Measurements from ENCODE around the gene SRL.
"Not testable (repeated sequence)": the region's sequence is repeated elsewhere in the genome, so short reads cannot be mapped to it uniquely, and the experiment has no call there.

The SRL gene

DNA sequence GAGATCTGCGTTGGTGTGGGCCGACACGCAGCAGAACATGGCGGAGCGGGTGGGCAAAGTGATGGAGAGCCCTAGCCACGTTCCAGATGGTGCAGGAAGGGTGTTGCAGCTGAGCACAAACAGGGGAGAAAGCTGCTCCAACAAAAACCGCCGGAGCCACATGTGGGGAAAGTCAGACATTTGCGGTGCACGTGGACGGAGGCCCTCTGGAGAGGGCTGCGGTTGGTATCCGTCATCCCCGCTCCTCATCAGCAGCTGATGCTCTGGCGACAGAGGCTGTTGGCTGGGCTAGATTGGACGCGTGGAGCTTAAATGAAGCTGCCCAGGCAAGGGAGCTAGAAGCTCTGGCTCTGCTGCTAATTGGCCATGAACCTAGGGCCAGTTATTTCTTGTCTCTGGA is 82.2 kb downstream of the SRL start:
- DNase-seq (ENCODE audit: low read depth) = no peak

DNA sequence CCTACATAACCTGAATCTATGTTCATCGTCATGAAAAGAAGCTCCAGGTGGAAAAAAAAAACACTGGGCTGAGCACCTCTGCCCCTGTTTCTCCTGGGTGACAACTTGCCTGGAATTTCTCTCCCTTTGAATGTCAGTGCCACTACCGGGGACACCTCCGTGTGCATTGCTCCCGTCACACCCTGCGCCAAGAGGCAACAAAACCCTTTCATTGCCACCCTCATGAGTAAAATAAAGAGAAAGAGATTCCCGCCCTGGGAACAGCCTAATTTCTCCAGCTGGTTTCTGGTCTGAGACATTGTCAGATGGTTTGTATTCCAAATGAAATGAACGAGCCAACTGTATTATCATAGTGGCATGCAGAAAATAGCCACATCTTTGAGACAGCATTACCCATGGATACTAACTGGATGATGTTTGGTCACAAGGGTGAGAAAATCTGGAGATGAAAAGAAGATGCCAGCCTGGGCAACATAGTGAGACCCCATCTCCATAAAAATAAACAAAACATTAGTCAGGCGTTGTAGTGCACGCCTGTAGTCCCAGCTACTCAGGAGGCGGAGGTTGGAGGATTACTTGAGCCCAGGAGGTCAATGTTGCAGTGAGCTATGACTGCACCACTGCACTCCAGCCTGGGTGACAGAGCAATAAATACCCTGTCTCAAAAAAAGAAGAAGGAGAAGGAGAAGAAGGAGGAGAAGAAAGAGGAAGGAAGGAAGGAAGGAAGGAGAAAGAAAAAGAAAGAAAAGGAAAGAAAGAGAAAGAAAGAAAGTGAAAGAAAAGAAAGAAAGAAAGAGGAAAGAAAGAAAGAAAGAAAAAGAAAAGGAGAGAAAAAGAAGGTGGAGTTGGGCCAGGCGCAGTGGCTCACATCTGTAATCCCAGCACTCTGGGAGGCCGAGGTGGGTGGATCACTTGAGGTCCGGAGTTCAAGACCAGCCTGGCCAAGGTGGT is 83.5 kb downstream of the SRL start:
- no peak for DNase-seq (ENCODE audit: low read depth)

DNA sequence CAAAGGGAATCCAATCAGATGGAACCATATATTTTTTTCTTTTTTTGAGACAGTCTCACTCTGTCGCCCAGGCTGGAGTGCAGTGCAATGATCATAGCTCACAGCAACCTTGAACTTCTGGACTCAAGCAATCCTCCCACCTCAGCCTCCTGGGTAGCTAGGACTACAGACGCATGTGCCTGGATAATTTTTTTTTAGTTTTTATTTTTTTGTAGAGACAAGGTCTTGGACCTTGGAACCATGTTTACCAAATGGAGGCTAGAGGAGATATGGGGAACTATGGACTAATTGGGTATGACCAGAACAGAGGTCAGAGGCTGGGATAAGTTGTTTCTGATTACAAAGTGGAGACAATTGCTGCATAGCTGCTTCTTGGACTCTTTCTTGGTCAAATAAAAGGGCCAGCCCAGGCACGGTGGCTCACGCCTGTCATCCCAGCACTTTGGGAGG is 84.5 kb downstream of the SRL start:
- no peak for DNase-seq (ENCODE audit: low read depth)

DNA sequence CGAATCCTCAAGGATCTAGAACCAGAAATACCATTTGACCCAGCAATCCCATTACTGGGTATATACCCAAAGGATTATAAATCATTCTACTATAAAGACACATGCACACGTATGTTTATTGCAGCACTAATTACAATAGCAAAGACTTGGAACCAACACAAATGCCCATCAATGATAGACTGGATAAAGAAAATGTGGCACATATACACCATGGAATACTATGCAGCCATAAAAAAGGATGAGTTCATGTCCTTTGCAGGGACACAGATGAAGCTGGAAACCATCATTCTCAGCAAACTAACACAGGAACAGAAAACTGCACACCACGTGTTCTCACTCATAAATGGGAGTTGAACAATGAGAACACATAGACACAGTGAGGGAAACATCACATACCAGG is 85.4 kb downstream of the SRL start:
- DNase-seq (ENCODE audit: low read depth) = not testable (repeated sequence)

DNA sequence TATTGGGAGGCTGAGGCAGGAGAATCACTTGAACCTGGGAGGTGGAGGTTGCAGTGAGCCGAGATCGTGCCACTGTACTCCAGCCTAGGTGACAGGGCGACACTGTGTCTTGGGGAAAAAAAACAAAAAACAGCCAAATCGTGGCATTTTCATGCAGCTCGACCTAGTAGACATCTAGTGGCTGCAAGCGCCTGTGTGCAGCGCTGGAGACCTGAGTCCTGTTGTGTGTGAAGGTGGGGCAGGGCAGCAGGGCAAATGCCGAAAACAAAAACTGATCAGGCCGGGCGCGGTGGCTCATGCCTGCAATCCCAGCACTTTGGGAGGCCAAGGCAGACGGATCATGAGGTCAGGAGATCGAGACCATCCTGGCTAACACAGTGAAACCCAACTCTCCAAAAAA is 88.5 kb downstream of the SRL start:
- not testable (repeated sequence) for DNase-seq (ENCODE audit: low read depth)

- DNase-seq (ENCODE audit: low read depth) = no peak
These were observed 89.6 kb downstream of the SRL start for GRCh38 chr16:4152267-4152666.

GRCh38 chr16:4147236-4147635 is 94.6 kb downstream of the SRL start:
- no peak for DNase-seq (ENCODE audit: low read depth)

GRCh38 chr16:4142268-4142667 is 99.6 kb downstream of the SRL start:
- DNase-seq (ENCODE audit: low read depth) = no peak

DNA sequence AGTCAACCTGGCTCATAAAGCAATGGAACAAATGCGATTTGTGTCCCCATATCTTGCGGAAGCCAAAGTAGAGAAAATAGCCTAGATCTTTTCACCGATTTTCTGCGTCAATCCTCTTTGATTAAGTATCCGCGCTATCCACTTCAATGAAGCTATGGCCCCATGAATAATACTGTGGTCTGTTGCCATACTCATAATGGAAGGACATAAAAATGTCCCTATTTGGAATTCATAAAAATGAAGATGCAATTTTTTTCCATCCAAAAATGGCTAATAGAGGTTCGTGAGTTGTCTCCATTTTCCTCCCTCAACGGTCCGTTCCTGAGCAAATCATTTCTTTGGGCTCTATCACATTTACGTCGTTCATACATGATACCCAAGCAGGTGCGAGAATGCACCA is 100.3 kb downstream of the SRL start:
- no peak for DNase-seq (ENCODE audit: low read depth)

DNA sequence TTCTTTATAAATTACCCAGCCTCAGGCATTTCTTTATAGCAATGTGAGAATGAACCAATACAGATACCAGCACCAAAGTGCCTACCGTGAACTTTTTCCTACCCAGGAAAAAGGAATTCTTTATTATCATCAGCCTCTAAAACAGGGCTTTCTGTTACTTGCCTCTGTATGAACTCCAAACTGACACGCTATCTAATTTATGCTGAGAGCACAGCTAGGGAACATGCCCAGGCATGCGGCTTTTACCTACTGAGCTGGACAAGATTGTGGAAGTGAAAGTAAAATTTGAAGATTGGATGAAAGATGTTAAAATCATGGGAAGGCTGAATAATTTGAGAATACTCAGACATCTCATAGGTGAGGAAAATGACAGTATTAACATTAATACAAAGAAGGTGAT is 101.2 kb downstream of the SRL start:
- no peak for DNase-seq (ENCODE audit: low read depth)

DNA sequence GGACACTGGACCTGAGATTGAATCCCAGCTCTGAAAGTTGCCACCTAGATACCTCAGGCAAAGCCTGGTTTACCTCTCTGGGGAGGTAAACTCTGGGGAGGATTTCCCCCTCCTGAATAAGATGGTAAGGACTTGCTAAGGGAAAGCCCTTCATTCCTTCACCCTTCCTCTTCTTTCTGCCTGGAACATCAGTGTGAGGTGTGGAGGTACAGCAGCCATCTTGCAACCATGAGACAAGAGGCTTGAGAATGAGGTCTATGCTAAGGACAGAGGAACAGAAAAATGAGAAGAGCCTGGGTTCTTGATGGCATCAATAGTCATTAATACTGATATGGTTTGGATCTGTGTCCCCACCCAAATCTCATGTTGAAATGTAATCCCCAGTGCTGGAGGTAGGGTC is 101.9 kb downstream of the SRL start:
- DNase-seq (ENCODE audit: low read depth) = no peak

All from HS-5 (cell line).